H1 (cell line): Measurements from ENCODE around the gene APOA4. TPM values are rescaled to one million over a fixed set of nuclear protein-coding genes. Genes with fewer than 3 reads are reported as not detected.

Experiments used
- CTCF ChIA-PET: fragments of 300-600 bp; sonication (Branson Sonifier 250); formaldehyde crosslinking; loops from one replicate; lab custom pipeline; 2021; ENCODE audit not compliant: partially characterized antibody; lab: Charles Lee
- POLR2A ChIA-PET: fragments of 300-600 bp; sonication (Branson Sonifier 250); formaldehyde crosslinking; loops from one replicate; lab custom pipeline; 2021; ENCODE audit warnings: inconsistent platforms; ENCODE audit not compliant: partially characterized antibody; lab: Charles Lee
- DNase-seq, 2 experiments: peaks; one replicate each; pipeline versions ENCODE4 v3.0.0 to v3.0.0-alpha.2; 2010 to 2022; ENCODE audit warnings: low spot score in 2 of 2, low read depth in 1 of 2, mixed read lengths in 1 of 2
- FAIRE-seq: peaks from 2 replicates; lab custom pipeline; 2011; peaks lifted over from hg19 to GRCh38; lab: Jason Lieb, UNC
- H2AFZ ChIP-seq: 2 replicates; pipeline ENCODE4 v1.8.1; 2012; ENCODE audit warnings: low read length, inconsistent platforms
- H2AK5ac ChIP-seq: 2 replicates; pipeline ENCODE4 v1.6.1; 2013; ENCODE audit warnings: low read depth, low read length
- H2BK120ac ChIP-seq: replicated peaks from 2 replicates; pipeline ENCODE3; 2013; ENCODE audit warnings: low read depth, low read length, inconsistent platforms
- H2BK12ac ChIP-seq: 2 replicates; pipeline ENCODE4 v1.6.1; 2013; ENCODE audit warnings: low read depth, low read length
- H2BK15ac ChIP-seq: 2 replicates; pipeline ENCODE4 v1.6.1; 2013; ENCODE audit warnings: low read length
- H2BK20ac ChIP-seq: 2 replicates; pipeline ENCODE4 v1.6.1; 2013; ENCODE audit warnings: low read length
- H2BK5ac ChIP-seq: 2 replicates; pipeline ENCODE4 v1.6.1; 2013; ENCODE audit warnings: low read depth, low read length
- H3K14ac ChIP-seq: 2 replicates; pipeline ENCODE4 v1.6.1; 2013; ENCODE audit warnings: inconsistent platforms; ENCODE audit not compliant: insufficient read length
- H3K18ac ChIP-seq: 2 replicates; pipeline ENCODE4 v1.6.1; 2013; ENCODE audit warnings: low read length; ENCODE audit errors: extremely low read depth
- H3K23ac ChIP-seq: 2 replicates; pipeline ENCODE4 v1.6.1; 2013; ENCODE audit warnings: inconsistent platforms; ENCODE audit not compliant: insufficient read length
- H3K23me2 ChIP-seq: 2 replicates; pipeline ENCODE4 v1.6.1; 2013; ENCODE audit warnings: low read depth, low read length
- H3K27ac ChIP-seq: 2 replicates; pipeline ENCODE4 v1.6.1; 2011; ENCODE audit warnings: low read depth, low read length, inconsistent platforms
- H3K27me3 ChIP-seq, 4 experiments: replicated peaks in 1 of 4; 1 replicate in 1 of 4; 2 replicates in 3 of 4; pipeline versions ENCODE4 v1.6.1 to v1.8.1; 2011 to 2013; ENCODE audit warnings: low read length in 3 of 4, mild to moderate bottlenecking in 3 of 4, inconsistent platforms in 2 of 4, mixed read lengths in 2 of 4, moderate library complexity in 1 of 4; ENCODE audit not compliant: control insufficient read depth in 3 of 4, insufficient read depth in 3 of 4; ENCODE audit errors: extremely low read depth in 1 of 4
- H3K36me3 ChIP-seq, 4 experiments: 2 replicates each; pipeline versions ENCODE4 v1.6.1 to v1.8.1; 2011 to 2013; ENCODE audit warnings: mild to moderate bottlenecking in 4 of 4, low read length in 3 of 4, moderate library complexity in 2 of 4, control low read depth in 1 of 4, inconsistent platforms in 1 of 4; ENCODE audit not compliant: insufficient read depth in 4 of 4, control insufficient read depth in 2 of 4
- H3K4ac ChIP-seq: replicated peaks from 2 replicates; pipeline ENCODE3; 2013; ENCODE audit warnings: low read length, low read depth, mixed read lengths, inconsistent platforms; ENCODE audit not compliant: insufficient read length
- H3K4me1 ChIP-seq, 4 experiments: replicated peaks in 1 of 4; 1 replicate in 1 of 4; 2 replicates in 3 of 4; pipeline versions ENCODE4 v1.6.1 to v1.8.1; 2011 to 2013; ENCODE audit warnings: low read length in 3 of 4, inconsistent platforms in 2 of 4, mixed read lengths in 1 of 4; ENCODE audit not compliant: insufficient read depth in 4 of 4, control insufficient read depth in 3 of 4
- H3K4me2 ChIP-seq, 2 experiments: 2 replicates each; pipeline versions ENCODE4 v1.6.1 to v1.8.1; 2011 to 2013; ENCODE audit warnings: low read depth in 2 of 2, low read length in 2 of 2, control low read depth in 1 of 2, inconsistent platforms in 1 of 2, mild to moderate bottlenecking in 1 of 2; ENCODE audit not compliant: insufficient read depth in 1 of 2
- H3K4me3 ChIP-seq, 4 experiments: fragments of 200-600, 300-600 bp in 1 of 4; sonication (generic), shearing (Covaris generic), sonication (Bioruptor Twin) in 1 of 4; 2 replicates each; pipeline versions ENCODE4 v1.5.1 to v1.8.1; 2011 to 2016; ENCODE audit warnings: low read length in 4 of 4, low read depth in 3 of 4, control low read depth in 2 of 4, inconsistent platforms in 2 of 4, mild to moderate bottlenecking in 2 of 4, mixed read lengths in 1 of 4, moderate library complexity in 1 of 4; ENCODE audit not compliant: insufficient read depth in 2 of 4; ENCODE audit errors: extremely low read depth in 1 of 4
- H3K56ac ChIP-seq: replicated peaks from 2 replicates; pipeline ENCODE3; 2013; ENCODE audit warnings: low read depth, mild to moderate bottlenecking, mixed read lengths, low read length, inconsistent platforms; ENCODE audit not compliant: insufficient read length
- H3K79me1 ChIP-seq: 2 replicates; pipeline ENCODE4 v1.6.1; 2013; ENCODE audit warnings: low read depth, low read length, control low read depth
- H3K79me2 ChIP-seq, 2 experiments: 2 replicates each; pipeline versions ENCODE4 v1.6.1 to v1.8.1; 2012 to 2013; ENCODE audit warnings: low read length in 2 of 2, mild to moderate bottlenecking in 2 of 2, inconsistent platforms in 1 of 2; ENCODE audit not compliant: insufficient read depth in 2 of 2, control insufficient read depth in 1 of 2
- H3K9ac ChIP-seq, 4 experiments: replicated peaks in 1 of 4; 1 replicate in 1 of 4; 2 replicates in 3 of 4; pipeline versions ENCODE4 v1.6.1 to v1.8.1; 2011 to 2013; ENCODE audit warnings: low read depth in 3 of 4, low read length in 3 of 4, control low read depth in 2 of 4, mild to moderate bottlenecking in 2 of 4, moderate library complexity in 2 of 4, inconsistent platforms in 1 of 4; ENCODE audit errors: extremely low read depth in 1 of 4
- H3K9me3 ChIP-seq, 2 experiments: 2 replicates each; pipeline versions ENCODE4 v1.6.1 to v1.8.1; 2012 to 2013; ENCODE audit warnings: mild to moderate bottlenecking in 2 of 2, moderate library complexity in 2 of 2, control low read depth in 1 of 2, inconsistent platforms in 1 of 2, low read depth in 1 of 2, low read length in 1 of 2, mixed read lengths in 1 of 2; ENCODE audit not compliant: insufficient read depth in 2 of 2
- H4K20me1 ChIP-seq, 2 experiments: replicated peaks in 1 of 2; 2 replicates each; pipeline versions ENCODE3 to v1.8.1; 2011 to 2013; ENCODE audit warnings: inconsistent platforms in 2 of 2, low read length in 2 of 2, mild to moderate bottlenecking in 1 of 2; ENCODE audit not compliant: insufficient read depth in 2 of 2, control insufficient read depth in 1 of 2
- H4K5ac ChIP-seq: 2 replicates; pipeline ENCODE4 v1.6.1; 2013; ENCODE audit warnings: low read length, low read depth, mixed read lengths, inconsistent platforms; ENCODE audit not compliant: insufficient read length
- H4K8ac ChIP-seq: 2 replicates; pipeline ENCODE4 v1.8.0; 2013; ENCODE audit warnings: mild to moderate bottlenecking, moderate library complexity, low read length, inconsistent platforms; ENCODE audit not compliant: insufficient read depth; ENCODE audit errors: extremely low read depth
- H4K91ac ChIP-seq: replicated peaks from 2 replicates; pipeline ENCODE3; 2013; ENCODE audit warnings: low read length, mixed read lengths, inconsistent platforms; ENCODE audit not compliant: insufficient read length
- WGBS, 2 experiments: shearing (Covaris generic) in 1 of 2; methylation state at CpG; one replicate each; pipeline versions ENCODE4 v1.1.6 to v1.1.7; 2013 to 2015; ENCODE audit warnings: low lambda C conversion rate in 2 of 2, mixed read lengths in 2 of 2, inconsistent platforms in 1 of 2, low coverage in 1 of 2, missing lambda C conversion rate in 1 of 2; ENCODE audit not compliant: insufficient replicate concordance in 2 of 2, insufficient coverage in 1 of 2, insufficient read length in 1 of 2; ENCODE audit errors: extremely low coverage in 1 of 2, missing lambda C conversion rate in 1 of 2; 5-methylcytosine and 5-hydroxymethylcytosine counted together
- polyA plus RNA-seq, 7 experiments: library from polyadenylated mRNA; depleted of rRNA in 3 of 7; stranded (reverse) in 5 of 7; unstranded in 2 of 7; fragments of >200 nt in 5 of 7; fragments of 200-250 nt in 2 of 7; gene quantifications; 1 replicate in 5 of 7; 2 replicates in 1 of 7; 4 replicates in 1 of 7; pipeline versions ENCODE4 v1.2.1 to v1.2.3, GENCODE V29; 2011 to 2013; ENCODE audit warnings: missing spikeins in 2 of 7, mixed read lengths in 2 of 7
- total RNA-seq: library from RNA; stranded (reverse); fragmentation: NEBNext Ultra II Directional; extraction: Animal tissue kit (Norgen Biotek cat#: 25700); gene quantifications from 2 replicates; pipeline ENCODE4 v1.2.1, GENCODE V29; 2021

The APOA4 gene
- total and polyA plus RNA-seq, 2 of the 8 experiments (the other 6 are each of a cell fraction or from before 2014, with no cell fraction given): not detected

DNA sequence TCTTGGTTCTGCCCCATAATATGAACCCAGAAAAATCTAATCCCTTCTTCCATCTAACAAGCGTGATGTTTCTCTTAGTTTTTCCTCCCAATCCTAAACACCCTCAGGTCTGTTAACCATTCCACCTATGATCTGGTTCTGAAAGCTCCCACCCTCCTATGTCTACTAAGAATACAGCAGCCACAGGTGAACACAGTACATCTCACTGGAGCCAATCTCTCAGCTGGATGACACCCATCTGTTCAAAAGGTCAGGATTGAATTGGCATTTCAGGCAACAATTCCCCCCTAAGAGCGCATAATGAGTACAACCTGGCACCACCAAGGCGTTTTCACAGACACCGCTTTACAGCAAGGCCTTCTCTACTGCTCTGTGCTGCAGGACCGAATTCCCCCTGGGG, 33.3 kb upstream of the APOA4 start:
- Histone ChIP-seq H2BK5ac (no peak overlapping the region), H2BK120ac (no peak overlapping the region), H3K4me2 (no peak overlapping the region), H2AK5ac (no peak overlapping the region), H3K4me3 (no peak overlapping the region), H3K27ac (no peak overlapping the region), H3K14ac (no peak overlapping the region), H4K91ac (no peak overlapping the region), H3K36me3 (peaks cover 4 to 32% (median 21%) of the 10 kb centered on the region in 4 experiments; a peak in 7 of 8 replicates), H3K9ac (no peak overlapping the region), H3K4me1 (no peaks in the 10 kb centered on the region), H3K23ac (no peak overlapping the region), H2BK15ac (no peak overlapping the region), H3K56ac (no peak overlapping the region), H4K5ac (no peak overlapping the region), H3K23me2 (no peaks in the 10 kb centered on the region), H2BK20ac (no peak overlapping the region), H2BK12ac (no peak overlapping the region), H3K18ac (no peak overlapping the region), H2AFZ (no peak overlapping the region), H3K27me3 (no peaks in the 10 kb centered on the region), H3K79me1 (no peaks in the 10 kb centered on the region), H3K4ac (no peak overlapping the region), H4K8ac (no peak overlapping the region), H3K9me3 (no peaks in the 10 kb centered on the region), H3K79me2 (no peaks in the 10 kb centered on the region), H4K20me1 (peaks cover 1 to 5% of the 10 kb centered on the region in 2 experiments)
- FAIRE-seq (no peak), DNase-seq (no peak)
- ChIA-PET CTCF (interaction anchor here (0.6 to 1.3 kb wide), 7 partner anchors 16 to 278 kb away, joined by 3 to 8 read pairs (median 4); no protein-coding TSS in a partner anchor), POLR2A (no interaction called here)
- 90% methylated on average over 5 of the region's 5 CpGs; no CpG with 5 or more reads in 1 of the 2 experiments for WGBS, 2 experiments
